GM12873 (cell line): ENCODE results near the gene RPP38.

Experiments
- CTCF ChIP-seq: IDR thresholded peaks from 2 replicates; pipeline ENCODE4 v1.5.1; 2012; ENCODE audit warnings: low read depth, mild to moderate bottlenecking, moderate library complexity, low read length, control low read depth; ENCODE audit not compliant: insufficient read depth; ENCODE audit errors: missing control alignments

Gene RPP38

GRCh38 chr10:15144788-15145187 is 47.6 kb downstream of the RPP38 start:
- no peak for TF ChIP-seq CTCF

- TF ChIP-seq CTCF, result no peak
Observed at GRCh38 chr10:15146366-15146765, 49.2 kb downstream of the RPP38 start.

- TF ChIP-seq CTCF, result no peak
Observed at GRCh38 chr10:15147594-15148392, 50.6 kb downstream of the RPP38 start.

GRCh38 chr10:15149042-15149771 is 52.1 kb downstream of the RPP38 start:
- TF ChIP-seq CTCF, result no peak

GRCh38 chr10:15150563-15150962 is 53.4 kb downstream of the RPP38 start:
- TF ChIP-seq CTCF, result no peak

- no peak for TF ChIP-seq CTCF
Observed at GRCh38 chr10:15152556-15152955, 55.4 kb downstream of the RPP38 start.
